ENCODE data around the gene ATP9A. TPM values are rescaled to one million over a fixed set of nuclear protein-coding genes. Genes with fewer than 3 reads are reported as not detected.

The ATP9A gene
- total RNA-seq, 6 experiments from 2014 or later = 21.4 to 34.0 (median 22.8) TPM

DNA sequence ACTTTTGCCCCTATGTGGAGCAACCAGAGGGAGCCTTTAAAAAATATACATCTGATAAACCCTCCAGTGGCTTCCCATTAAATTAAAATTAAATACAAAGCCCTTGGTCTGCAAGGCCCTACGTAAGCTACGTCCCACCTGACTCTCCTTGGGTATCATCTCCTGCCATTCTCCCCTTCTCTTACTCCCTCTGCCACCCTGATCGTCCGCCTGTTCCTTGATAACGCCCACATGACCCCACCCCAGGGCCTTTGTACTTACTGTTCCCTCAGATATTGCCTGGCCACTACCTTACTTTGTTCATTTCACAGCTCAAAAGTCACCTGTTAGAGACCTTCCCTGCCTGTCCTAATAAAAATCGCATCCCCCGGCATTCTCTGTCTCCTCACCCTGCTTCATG is 220.2 kb downstream of the ATP9A start:
- Mint-ChIP-seq H3K4me1 (ENCODE audit: low read depth) (no peaks in the 10 kb centered on the region), H3K27ac (no peak overlapping the region), H3K9me3 (peaks cover 2% of the 10 kb centered on the region; the same call in 1 of the 2 replicates), H3K27me3 (ENCODE audit: insufficient read depth) (peaks cover 6% of the 10 kb centered on the region; the same call in 1 of the 2 replicates), H3K4me3 (no peak overlapping the region), H3K36me3 (ENCODE audit: low read depth) (peaks cover 7% of the 10 kb centered on the region; the same call in 1 of the 2 replicates)
- no peak for DNase-seq
- TF ChIP-seq, protein P1, sequence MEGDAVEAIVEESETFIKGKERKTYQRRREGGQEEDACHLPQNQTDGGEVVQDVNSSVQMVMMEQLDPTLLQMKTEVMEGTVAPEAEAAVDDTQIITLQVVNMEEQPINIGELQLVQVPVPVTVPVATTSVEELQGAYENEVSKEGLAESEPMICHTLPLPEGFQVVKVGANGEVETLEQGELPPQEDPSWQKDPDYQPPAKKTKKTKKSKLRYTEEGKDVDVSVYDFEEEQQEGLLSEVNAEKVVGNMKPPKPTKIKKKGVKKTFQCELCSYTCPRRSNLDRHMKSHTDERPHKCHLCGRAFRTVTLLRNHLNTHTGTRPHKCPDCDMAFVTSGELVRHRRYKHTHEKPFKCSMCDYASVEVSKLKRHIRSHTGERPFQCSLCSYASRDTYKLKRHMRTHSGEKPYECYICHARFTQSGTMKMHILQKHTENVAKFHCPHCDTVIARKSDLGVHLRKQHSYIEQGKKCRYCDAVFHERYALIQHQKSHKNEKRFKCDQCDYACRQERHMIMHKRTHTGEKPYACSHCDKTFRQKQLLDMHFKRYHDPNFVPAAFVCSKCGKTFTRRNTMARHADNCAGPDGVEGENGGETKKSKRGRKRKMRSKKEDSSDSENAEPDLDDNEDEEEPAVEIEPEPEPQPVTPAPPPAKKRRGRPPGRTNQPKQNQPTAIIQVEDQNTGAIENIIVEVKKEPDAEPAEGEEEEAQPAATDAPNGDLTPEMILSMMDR (IDR thresholded peaks at IDR 0.05) = no peak

Other genes starting within 250 kb of the ATP9A start
- 1 to 10 TPM in 1 of 6 experiments, under 1 TPM in 5; 0.50 to 1.1 (median 0.84) TPM for gene NFATC2, start 225.7 kb downstream of the ATP9A start, total RNA-seq (2021; fragmentation: NEBNext Ultra II Directional; extraction: Animal tissue kit (Norgen Biotek cat#: 25700))
- gene SALL4, start 34.1 kb upstream of the ATP9A start, total RNA-seq (2021; fragmentation: NEBNext Ultra II Directional; extraction: Animal tissue kit (Norgen Biotek cat#: 25700)) = under 1 TPM; 0.29 to 0.81 (median 0.36) TPM

Measured in HFFc6 (cell line).